GM21737 (cell line): ENCODE measurements around the gene GSTM2.
"Not testable (repeated sequence)": the region's sequence is repeated elsewhere in the genome, so short reads cannot be mapped to it uniquely, and the experiment has no call there.

Experiments
- ATAC-seq: cut with Tn5 transposase; IDR thresholded peaks from one replicate; pipeline ENCODE4 v1.9.1; 2021; ENCODE audit warnings: mild to moderate bottlenecking, moderate library complexity; ENCODE audit not compliant: unreplicated experiment

Gene GSTM2

DNA sequence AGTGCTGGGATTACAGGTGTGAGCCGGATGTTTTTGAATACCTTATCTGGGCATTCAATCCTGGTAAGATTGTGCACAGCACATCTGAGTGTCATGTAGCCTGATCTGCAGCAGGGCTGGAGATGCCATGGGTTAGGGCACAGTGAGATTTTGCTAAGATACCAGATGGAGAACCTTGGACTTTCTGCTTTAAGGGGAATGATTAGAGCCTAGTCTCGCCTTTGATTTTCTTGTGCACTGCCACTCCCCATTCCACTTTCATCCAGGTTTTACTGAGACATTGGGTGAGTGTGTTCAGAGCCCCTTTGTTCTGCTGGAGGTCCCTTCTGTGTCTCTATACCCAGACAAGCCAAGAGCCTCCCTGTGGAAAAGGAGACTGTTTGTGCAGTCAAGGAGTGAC, 6.0 kb downstream of the GSTM2 start:
- ATAC-seq = not testable (repeated sequence)

DNA sequence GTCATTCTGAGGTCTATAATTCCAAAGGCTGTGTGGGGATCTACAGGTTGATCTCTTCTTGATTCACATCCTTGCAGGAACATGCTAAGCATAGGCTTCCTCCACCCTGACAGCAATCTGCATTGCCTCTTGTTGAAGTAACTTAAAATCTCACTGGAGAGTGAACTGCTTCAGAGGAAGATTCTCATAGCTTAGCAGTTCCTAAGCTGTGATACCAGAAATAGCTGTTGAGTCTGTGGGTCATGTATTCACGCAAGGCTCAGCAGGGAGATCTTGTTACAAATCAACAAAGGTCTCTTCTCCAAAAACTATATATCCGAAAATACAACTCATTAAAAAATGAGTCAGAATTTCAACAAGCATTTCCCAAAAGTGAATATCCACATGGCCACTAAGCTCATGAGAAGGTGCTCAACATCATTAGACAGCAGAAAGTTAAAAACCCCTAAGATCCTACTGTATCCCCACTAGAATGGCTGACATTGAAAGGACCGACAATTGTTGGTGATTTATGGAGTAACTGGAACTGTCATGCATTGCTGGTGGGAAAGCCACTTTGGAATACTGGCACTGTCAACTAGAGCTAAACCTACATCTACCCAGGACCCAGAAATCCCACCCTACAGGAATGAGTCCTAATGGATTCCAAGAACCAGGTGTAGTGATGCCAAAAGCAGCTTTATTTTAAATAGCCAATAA, 9.0 kb downstream of the GSTM2 start:
- not testable (repeated sequence) for ATAC-seq

DNA sequence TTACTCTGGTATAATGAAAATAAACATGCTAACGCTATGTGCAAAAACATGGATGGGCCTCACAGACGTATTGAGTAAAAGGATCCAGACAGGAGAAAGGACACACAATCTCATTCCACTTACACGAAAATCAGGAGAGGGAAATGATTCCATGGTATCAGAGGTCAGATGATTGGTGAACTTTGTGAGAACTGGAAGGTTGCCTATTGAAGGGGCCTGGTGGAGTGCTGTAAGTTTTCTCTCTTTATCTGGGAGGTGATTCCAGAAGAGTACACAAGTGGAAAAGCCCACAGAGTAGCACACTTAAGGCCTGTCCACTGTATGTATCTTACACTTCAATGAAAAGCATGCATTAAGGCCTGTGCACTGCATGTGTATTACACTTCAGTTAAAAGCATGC, 9.6 kb downstream of the GSTM2 start:
- ATAC-seq = no peak

DNA sequence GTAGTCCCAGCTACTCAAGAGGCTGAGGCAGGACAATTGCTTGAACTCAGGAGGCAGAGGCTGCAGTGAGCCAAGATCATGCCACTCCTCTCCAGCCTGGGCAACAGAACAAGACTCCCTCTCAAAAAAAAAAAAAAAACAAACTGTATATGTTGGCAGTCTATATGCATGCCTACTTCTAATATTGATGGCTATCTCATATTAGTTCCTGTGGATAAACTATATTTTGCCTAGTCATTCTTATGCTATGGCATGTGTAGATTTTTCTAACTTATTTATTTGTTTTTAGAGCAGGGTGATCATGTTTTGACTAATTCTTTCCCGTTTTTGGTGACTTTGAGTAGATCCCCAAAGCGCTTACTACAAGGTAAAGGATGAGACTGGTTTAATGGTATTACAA, 10.8 kb downstream of the GSTM2 start:
- ATAC-seq = not testable (repeated sequence)

DNA sequence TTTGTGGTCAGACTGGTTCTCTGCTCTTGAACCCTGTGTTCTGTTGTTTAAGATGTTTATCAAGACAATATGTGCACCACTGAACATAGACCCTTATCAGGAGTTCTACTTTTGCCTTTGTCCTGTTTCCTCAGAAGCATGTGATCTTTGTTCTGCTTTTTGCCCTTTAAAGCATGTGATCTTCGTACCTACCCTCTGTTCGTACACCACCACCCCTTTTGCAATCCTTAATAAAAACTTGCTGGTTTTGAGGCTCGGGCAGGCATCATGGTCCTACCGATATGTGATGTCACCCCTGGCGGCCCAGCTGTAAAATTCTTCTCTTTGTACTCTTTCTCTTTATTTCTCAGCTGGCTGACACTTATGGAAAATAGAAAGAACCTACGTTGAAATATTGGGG, 16.9 kb downstream of the GSTM2 start:
- not testable (repeated sequence) for ATAC-seq

DNA sequence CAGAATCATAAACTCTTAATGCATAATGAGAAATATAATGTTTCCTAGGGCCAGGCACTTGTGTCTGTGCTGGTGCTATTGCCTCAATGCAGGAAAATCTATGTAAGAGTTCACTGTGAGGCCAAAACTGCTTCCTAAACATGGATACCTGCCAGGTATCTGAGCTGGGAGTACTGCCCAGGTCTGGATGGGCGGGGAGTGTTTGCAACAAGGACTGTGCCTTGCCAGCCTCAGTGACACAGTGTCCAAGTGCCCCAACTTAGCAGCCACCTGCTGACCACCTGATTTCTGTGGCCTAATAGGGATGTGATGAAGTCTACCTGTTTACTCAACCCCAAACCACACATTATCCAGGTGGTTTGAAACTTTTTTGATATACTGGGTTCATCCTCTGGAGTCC, 17.5 kb downstream of the GSTM2 start:
- not testable (repeated sequence) for ATAC-seq

DNA sequence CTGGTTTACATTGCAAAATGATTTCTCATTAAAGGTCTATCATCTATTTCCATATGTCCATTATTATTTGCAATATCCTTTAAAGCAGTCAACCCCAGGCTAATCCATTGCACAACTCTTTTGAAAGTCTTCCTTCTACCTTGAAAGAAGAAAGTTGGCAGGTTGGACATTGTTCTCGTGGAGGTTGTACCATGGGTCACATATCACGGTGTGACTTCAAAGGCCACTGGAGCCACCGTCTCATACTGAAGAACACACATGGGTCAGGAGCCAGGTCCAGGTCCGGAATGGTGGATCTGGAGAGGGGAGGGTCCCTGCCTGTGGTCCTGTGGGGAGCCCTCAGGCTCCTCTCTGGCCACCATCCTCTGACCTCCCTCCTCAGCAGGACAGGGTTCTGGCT, 18.0 kb downstream of the GSTM2 start:
- ATAC-seq = not testable (repeated sequence)

DNA sequence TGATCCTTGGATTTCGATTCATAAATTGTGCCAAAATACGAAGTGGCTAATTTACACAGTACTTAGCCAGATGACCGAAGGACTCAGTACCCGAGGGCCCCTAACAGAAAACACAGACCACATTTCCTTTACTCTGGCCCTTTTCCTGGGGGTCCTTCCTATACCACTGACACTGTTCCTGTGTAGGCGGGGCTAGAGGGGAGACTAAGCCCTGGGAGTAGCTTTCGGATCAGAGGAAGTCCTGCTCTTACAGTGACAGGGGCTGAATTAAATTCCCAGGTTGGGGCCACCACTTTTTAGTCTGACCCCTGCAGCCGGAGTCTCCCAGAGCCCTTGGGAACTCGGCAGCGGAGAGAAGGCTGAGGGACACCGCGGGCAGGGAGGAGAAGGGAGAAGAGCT, 19.3 kb downstream of the GSTM2 start:
- ATAC-seq = not testable (repeated sequence)

DNA sequence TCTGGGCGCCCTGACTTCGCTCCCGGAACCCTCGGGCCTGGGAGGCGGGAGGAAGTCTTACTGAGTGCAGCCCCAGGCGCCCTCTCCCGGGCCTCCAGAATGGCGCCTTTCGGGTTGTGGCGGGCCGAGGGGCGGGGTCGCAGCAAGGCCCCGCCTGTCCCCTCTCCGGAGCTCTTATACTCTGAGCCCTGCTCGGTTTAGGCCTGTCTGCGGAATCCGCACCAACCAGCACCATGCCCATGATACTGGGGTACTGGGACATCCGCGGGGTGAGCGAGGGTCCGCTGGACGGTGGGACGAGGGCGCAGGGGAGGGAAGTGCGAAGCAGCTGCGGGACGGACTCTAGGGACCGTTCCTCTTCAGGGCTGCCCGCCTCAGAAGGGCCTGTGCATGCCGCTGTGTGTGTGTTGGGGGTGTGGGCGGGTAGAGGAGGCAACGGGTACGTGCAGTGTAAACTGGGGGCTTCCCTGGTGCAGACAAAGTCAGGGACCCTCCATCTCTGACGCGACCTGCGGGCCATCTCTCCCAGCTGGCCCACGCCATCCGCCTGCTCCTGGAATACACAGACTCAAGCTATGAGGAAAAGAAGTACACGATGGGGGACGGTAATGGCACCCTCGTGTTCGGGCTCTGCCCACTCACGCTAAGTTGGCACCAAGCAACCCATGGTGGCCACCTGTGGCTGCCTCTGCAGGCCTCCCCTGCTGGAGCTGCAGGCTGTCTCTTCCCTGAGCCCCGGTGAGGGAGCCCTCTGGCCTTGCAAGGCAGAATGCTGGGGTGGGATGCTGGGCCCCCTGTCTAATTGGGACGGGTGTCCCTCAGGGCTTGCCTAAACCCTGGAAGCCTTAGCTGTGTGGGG, 20.0 kb downstream of the GSTM2 start, which contains the start of gene GSTM1:
GSTM1 (plus strand) TSS at position 177 of the 859 bp plus-strand sequence; CDS start at position 234, 57 bp downstream.
- peak; percentile 99 for ATAC-seq

DNA sequence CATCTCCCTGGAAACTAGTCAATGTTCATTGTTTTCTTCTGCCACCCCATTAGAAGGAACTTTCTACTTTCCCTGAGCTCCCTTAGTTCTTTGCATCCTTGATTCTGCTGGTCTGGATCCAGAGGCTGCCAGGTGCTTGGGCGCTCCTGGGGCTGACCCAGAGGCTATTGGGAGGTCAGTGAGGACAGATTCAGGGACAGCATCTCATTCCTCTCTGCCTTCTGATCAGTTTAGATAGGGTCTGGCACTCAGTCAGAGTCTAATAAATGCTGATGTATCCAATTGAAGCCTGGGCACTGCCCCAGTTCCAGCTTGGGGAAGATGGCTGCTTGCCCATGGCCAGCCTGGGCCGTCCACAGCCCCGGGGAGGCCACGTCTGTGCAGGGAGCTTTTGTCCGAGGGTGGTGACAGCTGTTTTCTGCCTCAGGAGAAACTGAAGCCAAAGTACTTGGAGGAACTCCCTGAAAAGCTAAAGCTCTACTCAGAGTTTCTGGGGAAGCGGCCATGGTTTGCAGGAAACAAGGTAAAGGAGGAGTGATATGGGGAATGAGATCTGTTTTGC, 22.1 kb downstream of the GSTM2 start:
- no peak for ATAC-seq

DNA sequence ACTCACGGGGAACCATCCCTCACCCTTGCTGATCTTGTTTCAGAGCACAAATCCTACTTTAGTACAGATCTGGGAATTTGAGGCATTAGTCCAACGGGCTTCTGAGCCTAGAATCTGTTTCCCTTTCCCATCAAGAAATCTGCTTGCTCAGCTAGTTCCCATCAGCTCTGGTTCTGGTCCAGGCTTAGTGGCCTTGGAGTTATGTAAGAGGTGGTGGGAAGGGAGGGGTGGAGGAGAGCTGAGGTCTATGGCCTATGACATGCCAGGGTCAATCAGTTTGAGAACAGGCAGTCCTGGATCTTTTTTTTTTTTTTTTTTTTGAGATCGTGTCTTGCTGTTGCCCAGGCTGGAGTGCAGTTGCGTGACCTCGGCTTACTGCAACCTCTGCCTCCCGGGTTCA, 23.9 kb downstream of the GSTM2 start:
- ATAC-seq = no peak

DNA sequence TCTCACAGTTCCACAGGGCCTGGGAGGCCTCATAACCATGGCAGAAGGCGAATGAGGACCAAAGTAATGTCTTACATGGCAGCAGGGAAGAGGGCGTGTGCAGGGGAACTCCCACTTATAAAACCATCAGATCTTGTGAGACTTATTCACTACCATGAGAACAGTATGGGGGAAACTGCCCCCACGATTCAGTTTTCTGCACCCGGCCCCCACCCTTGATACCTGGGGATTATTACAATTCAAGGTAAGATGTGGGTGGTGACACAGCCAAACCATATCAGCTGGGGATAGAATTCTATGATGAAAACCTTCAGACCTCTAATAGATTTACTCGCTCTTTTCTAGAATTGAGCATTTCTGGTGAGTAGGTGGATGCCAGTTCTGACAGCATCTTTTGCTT, 26.5 kb downstream of the GSTM2 start:
- ATAC-seq = not testable (repeated sequence)

DNA sequence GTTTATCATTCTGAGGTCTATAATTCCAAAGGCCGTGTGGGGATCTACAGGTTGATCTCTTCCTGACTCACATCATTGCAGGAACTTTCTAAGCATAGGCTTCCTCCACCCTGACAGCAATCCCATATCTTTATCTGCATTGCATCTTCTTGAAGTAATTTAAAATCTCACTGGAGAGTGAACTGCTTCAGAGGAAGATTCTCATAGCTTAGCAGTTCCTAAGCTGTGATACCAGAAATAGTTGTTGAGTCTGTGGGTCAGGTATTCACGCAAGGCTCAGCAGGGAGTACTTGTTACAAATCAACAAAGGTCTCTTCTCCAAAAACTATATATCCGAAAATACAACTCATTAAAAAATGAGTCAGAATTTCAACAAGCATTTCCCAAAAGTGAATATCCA, 27.3 kb downstream of the GSTM2 start:
- ATAC-seq = not testable (repeated sequence)

DNA sequence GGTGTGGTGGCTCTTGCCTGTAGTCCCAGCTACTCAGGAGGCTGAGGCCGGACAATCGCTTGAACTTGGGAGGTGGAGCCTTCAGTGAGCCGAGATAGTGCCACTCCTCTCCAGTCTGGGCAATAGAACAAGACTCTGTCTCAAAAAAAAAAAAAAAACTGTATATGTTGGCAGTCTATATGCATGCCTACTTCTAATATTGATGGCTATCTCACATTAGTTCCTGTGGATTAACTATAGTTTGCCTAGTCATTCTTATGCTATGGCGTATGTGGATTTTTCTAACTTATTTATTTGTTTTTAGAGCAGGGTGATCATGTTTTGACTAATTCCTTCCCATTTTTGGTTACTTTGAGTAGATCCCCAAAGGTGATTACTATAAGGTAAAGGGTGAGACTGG, 29.2 kb downstream of the GSTM2 start:
- no peak for ATAC-seq

DNA sequence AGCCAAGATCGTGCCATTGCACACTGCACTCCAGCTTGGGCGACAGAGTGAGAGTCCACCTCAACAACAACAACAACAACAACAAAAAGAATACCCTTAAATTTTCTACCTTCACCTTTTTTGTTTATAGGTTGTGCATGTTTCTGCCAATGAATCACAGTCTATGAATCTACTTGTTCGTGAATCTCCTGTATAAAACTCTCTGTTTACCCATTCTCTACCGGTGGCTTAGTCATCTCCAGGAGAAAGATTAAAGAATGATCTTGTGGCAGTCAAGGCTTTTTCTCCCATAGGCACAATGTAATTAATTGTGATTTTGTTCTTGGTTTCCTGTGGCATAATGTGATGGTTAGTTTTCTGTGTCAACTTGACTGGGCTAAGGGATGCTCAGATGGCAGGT, 30.0 kb downstream of the GSTM2 start:
- not testable (repeated sequence) for ATAC-seq

DNA sequence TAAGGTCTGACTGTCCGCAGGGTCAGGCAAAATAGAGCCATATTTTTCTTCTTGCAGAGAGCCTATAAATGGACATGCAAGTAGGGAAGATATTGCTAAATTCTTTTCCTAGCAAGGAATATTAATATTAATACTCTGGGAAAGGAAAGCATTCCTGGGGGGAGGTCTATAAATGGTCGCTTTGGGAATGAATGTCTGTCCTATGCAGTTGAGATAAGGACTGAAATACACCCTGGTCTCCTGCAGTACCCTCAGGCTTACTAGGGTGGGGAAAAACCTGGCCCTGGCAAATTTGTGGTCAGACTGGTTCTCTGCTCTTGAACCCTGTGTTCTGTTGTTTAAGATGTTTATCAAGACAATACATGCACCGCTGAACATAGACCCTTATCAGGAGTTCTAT, 35.1 kb downstream of the GSTM2 start:
- ATAC-seq = not testable (repeated sequence)

DNA sequence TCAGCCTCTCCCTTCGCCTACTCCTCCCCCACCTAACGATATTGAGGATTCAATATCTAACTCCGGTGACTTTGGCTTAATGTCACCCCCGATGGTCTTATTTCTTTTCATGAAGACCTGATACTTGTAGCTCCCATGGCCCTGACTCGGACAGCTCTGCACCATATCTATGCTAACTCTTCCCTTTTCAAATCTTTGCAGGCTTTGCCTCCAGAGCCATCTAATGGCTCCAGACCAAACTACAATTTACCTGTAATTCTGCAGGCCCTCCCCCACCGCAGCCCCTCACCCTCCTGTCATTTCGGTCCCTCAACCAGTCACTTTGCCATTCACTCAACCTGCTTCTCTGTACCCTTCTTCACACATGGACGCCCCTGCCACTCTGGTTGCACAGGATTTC, 36.3 kb downstream of the GSTM2 start:
- ATAC-seq = no peak

DNA sequence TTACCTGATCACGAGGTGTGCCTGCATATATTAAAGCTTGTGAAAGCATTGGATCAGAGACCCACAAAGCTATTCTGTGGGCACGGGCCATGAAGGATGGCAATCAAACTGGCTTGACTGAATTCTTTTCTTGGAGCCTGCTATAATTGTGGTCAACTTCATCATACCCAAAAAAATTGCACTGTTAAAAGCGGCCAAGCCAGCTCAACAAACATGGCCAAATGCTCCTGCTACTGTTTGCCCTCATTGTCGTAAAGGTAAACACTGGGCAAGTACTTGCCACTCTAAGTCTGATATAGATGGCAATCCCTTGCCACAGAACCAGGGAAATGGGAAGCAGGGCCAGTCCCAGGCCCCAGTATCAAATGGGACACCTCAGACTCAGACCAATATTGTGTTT, 37.6 kb downstream of the GSTM2 start:
- ATAC-seq = no peak

DNA sequence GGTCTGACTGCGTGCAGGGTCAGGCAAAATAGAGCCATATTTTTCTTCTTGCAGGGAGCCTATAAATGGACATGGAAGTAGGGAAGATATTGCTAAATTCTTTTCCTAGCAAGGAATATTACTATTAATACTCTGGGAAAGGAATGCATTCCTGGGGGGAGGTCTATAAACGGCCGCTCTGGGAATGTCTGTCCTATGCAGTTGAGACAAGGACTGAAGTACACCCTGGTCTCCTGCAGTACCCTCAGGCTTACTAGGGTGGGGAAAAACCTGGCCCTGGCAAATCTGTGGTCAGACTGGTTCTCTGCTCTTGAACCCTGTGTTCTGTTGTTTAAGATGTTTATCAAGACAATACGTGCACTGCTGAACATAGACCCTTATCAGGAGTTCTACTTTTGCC, 41.1 kb downstream of the GSTM2 start:
- ATAC-seq = not testable (repeated sequence)

DNA sequence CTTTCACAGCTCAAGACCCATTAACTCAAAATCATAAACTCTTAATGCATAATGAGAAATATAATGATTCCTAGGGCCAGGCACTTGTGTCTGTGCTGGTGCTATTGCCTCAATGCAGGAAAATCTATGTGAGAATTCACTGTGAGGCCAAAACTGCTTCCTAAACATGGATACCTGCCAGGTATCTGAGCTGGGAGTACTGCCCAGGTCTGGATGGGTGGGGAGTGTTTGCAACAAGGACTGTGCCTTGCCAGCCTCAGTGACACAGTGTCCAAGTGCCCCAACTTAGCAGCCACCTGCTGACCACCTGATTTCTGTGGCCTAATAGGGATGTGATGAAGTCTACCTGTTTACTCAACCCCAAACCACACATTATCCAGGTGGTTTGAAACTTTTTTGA, 42.0 kb downstream of the GSTM2 start:
- ATAC-seq = not testable (repeated sequence)

DNA sequence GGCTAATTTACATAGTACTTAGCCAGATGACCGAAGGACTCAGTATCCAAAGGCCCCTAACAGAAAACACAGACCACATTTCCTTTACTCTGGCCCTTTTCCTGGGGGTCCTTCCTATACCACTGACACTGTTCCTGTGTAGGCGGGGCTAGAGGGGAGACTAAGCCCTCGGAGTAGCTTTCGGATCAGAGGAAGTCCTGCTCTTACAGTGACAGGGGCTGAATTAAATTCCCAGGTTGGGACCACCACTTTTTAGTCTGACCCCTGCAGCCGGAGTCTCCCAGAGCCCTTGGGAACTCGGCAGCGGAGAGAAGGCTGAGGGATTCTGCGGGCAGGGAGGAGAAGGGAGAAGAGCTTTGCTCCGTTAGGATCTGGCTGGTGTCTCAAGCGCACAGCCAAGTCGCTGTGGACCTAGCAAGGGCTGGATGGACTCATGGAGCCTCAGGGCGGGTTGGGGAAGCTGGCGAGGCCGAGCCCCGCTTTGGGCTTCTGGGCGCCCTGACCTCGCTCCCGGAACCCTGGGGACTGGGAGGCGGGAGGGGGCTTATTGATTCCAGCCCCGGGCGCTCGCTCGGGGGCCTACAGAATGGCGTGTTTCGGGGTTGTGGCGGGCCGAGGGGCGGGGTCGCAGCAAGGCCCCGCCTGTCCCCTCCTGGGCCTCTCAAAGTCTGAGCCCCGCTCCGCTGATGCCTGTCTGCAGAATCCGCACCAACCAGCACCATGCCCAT, 43.9 kb downstream of the GSTM2 start, which contains the start of gene GSTM5:
GSTM5 (plus strand) TSS at position 659 of the 728 bp plus-strand sequence; CDS start at position 721, 62 bp downstream.
- not testable (repeated sequence) for ATAC-seq
